PC-9 (cell line): Measurements from ENCODE around the gene PIGC.

ENCODE experiments used
- EZH2 ChIP-seq: fragments of 200-600 bp; sonication (generic); IDR thresholded peaks from 2 replicates; pipeline ENCODE4 v1.8.0; 2017; ENCODE audit warnings: antibody characterized with exemption, low read depth
- TF ChIP-seq, protein P1 (sequence below): fragments of 200-600 bp; sonication (generic); conservative IDR thresholded peaks from 2 replicates; pipeline ENCODE4 v1.6.1; 2017; ENCODE audit warnings: mixed run types, antibody characterized with exemption, mild to moderate bottlenecking, moderate library complexity

DNA sequence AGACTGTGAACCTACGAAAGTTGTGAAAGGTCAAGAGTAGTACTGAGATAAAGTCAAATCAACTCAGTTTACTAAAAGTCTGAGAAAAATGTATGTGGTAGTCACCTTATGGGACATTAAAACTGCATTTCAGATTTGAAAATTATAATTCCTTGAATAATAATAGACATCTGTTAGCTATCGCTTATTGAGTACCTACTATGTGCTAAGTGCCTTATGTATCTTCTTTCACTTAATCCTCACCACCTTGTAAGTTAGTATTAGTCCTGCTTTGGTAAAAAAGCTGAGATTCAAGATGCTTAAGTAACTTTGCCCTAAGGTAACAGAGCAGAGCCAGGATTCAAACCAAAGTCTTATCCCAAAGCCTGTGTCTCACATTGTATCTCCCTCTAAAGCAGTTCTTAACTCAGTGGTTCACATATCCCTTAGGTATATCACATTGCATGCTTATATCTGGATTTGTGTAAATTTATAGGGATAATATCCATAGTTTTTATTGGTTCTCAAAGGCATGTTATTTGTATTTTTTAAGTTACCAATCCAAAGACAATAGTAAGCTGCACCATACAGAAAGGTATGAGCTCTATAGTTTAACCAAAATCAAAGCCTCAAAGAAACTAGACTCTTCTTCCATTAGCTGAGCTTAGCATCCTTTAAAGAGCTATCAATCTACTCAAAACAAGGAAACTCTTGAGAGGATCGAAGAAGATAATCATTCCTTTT, 865 bp downstream of the PIGC start:
- TF ChIP-seq, protein P1, sequence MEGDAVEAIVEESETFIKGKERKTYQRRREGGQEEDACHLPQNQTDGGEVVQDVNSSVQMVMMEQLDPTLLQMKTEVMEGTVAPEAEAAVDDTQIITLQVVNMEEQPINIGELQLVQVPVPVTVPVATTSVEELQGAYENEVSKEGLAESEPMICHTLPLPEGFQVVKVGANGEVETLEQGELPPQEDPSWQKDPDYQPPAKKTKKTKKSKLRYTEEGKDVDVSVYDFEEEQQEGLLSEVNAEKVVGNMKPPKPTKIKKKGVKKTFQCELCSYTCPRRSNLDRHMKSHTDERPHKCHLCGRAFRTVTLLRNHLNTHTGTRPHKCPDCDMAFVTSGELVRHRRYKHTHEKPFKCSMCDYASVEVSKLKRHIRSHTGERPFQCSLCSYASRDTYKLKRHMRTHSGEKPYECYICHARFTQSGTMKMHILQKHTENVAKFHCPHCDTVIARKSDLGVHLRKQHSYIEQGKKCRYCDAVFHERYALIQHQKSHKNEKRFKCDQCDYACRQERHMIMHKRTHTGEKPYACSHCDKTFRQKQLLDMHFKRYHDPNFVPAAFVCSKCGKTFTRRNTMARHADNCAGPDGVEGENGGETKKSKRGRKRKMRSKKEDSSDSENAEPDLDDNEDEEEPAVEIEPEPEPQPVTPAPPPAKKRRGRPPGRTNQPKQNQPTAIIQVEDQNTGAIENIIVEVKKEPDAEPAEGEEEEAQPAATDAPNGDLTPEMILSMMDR: no peak
- TF ChIP-seq EZH2: no peak
